ENCODE measurements around the gene ZC3H10. TPM values are rescaled to one million over a fixed set of nuclear protein-coding genes. Genes with fewer than 3 reads are reported as not detected.

ZC3H10 gene
- total and polyA plus RNA-seq, 2 donors (not counting 3 experiments of a cell fraction or from before 2014, with no cell fraction given): 2.6 to 10.1 TPM

DNA sequence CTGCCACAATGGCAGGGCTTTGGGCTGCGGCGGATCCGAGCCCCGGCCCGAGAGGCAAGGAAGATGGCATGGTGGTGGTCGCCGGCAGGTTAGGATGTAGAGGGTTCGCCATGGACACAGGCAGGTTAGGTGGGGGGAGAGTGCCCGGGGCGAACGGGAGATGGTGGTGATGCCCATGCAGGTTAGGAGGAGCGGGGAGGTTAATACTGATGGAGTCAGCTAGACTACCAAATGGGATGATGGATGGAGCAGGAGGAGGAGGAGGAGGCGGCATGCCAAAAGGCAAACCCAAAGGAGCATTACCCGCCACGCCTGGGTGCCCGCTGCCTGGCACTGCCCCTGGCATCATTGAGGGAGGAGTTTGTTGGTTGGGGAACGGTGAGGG is 46.3 kb downstream of the ZC3H10 start:
- no peaks in the 10 kb centered on the region for H3K27me3 ChIP-seq (ENCODE audit: control insufficient read depth in 2 of 2, insufficient read depth in 2 of 2, low read length in 2 of 2)
- no peaks in the 10 kb centered on the region for H3K9me3 ChIP-seq (replicated peaks; ENCODE audit: control insufficient read depth, insufficient read depth, low read length)
- H3K9ac ChIP-seq (replicated peaks; ENCODE audit: extremely low read depth, insufficient read depth, low read length): no peak overlapping the region
- ChIA-PET CTCF (interaction anchor here (1.4 kb wide), 1 partner anchor 25 kb away, joined by 4 read pairs; the partner anchor contains the start of gene SMARCC2), POLR2A (interaction anchor here (1.5 to 3.9 kb wide), 2 partner anchors 36 to 37 kb away, joined by 4 to 23 read pairs; partner anchors contain the start of gene ESYT1)
- dilution Hi-C loops (cut with MboI; ENCODE audit: extremely low pct_ligation_motif_present, low sequenced_read_pairs): no loop called here
- H3K9me1 ChIP-seq (replicated peaks; ENCODE audit: control insufficient read depth, extremely low read depth, insufficient read depth, low read length): no peaks in the 10 kb centered on the region
- TF ChIP-seq POLR2AphosphoS5 (IDR thresholded peaks at IDR 0.05; ENCODE audit: insufficient read depth, low read depth, low read length): peak; percentile 5
- TF ChIP-seq EZH2 (IDR thresholded peaks at IDR 0.05; ENCODE audit: borderline replicate concordance, low read depth, low read length, severe bottlenecking): no peak
- FAIRE-seq (no peak), DNase-seq (ENCODE audit: low read depth, low spot score) (no peak)
- H3K4me2 ChIP-seq (ENCODE audit: insufficient read depth, low read length): no peak overlapping the region
- peaks cover 24 to 49% of the 10 kb centered on the region in 2 experiments for H3K36me3 ChIP-seq (ENCODE audit: control insufficient read depth in 2 of 2, extremely low read depth in 1 of 2, insufficient read depth in 2 of 2, low read length in 2 of 2)
- no peak overlapping the region for H3K4me3 ChIP-seq (replicated peaks in 1 of 3; ENCODE audit: insufficient read depth in 1 of 3, low read depth in 1 of 3, low read length in 3 of 3)
- peaks cover 19% of the 10 kb centered on the region for H3K4me1 ChIP-seq (ENCODE audit: control insufficient read depth, extremely low read depth, insufficient read depth, low read length)
- H3K79me2 ChIP-seq (ENCODE audit: control insufficient read depth, insufficient read depth, low read length): peaks cover 21% of the 10 kb centered on the region
- H2AFZ ChIP-seq (ENCODE audit: low read depth, low read length): no peak overlapping the region
- no TSS peak for BruUV-seq (replicated peaks)
- H3K27ac ChIP-seq (ENCODE audit: insufficient read depth, low read depth, low read length): no peak overlapping the region
- no peaks in the 10 kb centered on the region for H4K20me1 ChIP-seq (replicated peaks; ENCODE audit: control insufficient read depth, extremely low read depth, insufficient read depth, low read length)
- intact Hi-C loops (cut with micrococcal nuclease): no loop called here

DNA sequence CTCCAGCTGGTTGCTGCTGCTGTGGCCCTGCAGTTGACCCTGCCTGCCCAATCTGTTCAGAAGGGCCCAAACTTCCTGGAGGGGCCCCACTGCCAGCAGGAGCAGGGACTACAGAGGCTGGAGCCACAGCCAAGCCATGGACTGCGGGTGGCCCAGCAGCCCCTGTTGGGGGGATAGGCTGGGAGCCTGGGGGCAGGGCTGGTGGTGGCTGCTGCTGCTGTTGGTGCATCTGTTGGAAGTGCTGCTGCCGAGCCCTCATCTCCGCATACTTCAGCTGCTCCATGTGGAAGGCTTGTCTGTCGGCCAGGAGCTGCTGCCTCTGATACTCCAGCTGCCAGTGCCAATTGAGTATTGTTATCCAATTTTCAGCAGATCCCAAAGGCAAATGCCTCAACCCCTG is 47.3 kb downstream of the ZC3H10 start:
- H3K36me3 ChIP-seq (ENCODE audit: control insufficient read depth in 2 of 2, extremely low read depth in 1 of 2, insufficient read depth in 2 of 2, low read length in 2 of 2): peaks cover 22 to 50% of the 10 kb centered on the region in 2 experiments
- no peak overlapping the region for H3K4me3 ChIP-seq (replicated peaks in 1 of 3; ENCODE audit: insufficient read depth in 1 of 3, low read depth in 1 of 3, low read length in 3 of 3)
- H2AFZ ChIP-seq (ENCODE audit: low read depth, low read length): no peak overlapping the region
- H3K9me1 ChIP-seq (replicated peaks; ENCODE audit: control insufficient read depth, extremely low read depth, insufficient read depth, low read length): no peaks in the 10 kb centered on the region
- DNase-seq (ENCODE audit: low read depth, low spot score): no peak
- ChIA-PET CTCF (interaction anchor here (1.1 to 1.7 kb wide), 4 partner anchors 24 to 168 kb away, joined by 3 to 6 read pairs (median 4); partner anchors contain the start of genes SMARCC2 and SUOX), POLR2A (interaction anchor here (0.8 to 1.5 kb wide), 2 partner anchors 37 to 118 kb away, joined by 4 read pairs; partner anchors contain the start of gene ESYT1)
- H3K27me3 ChIP-seq (ENCODE audit: control insufficient read depth in 2 of 2, insufficient read depth in 2 of 2, low read length in 2 of 2): no peaks in the 10 kb centered on the region
- dilution Hi-C loops (cut with MboI; ENCODE audit: extremely low pct_ligation_motif_present, low sequenced_read_pairs) (no loop called here), intact Hi-C loops (cut with micrococcal nuclease) (no loop called here)
- TF ChIP-seq FOS (IDR thresholded peaks at IDR 0.05; ENCODE audit: borderline replicate concordance, insufficient read depth, low read length): no peak
- no peak for TF ChIP-seq EZH2 (IDR thresholded peaks at IDR 0.05; ENCODE audit: borderline replicate concordance, low read depth, low read length, severe bottlenecking)
- TF ChIP-seq, protein P1, sequence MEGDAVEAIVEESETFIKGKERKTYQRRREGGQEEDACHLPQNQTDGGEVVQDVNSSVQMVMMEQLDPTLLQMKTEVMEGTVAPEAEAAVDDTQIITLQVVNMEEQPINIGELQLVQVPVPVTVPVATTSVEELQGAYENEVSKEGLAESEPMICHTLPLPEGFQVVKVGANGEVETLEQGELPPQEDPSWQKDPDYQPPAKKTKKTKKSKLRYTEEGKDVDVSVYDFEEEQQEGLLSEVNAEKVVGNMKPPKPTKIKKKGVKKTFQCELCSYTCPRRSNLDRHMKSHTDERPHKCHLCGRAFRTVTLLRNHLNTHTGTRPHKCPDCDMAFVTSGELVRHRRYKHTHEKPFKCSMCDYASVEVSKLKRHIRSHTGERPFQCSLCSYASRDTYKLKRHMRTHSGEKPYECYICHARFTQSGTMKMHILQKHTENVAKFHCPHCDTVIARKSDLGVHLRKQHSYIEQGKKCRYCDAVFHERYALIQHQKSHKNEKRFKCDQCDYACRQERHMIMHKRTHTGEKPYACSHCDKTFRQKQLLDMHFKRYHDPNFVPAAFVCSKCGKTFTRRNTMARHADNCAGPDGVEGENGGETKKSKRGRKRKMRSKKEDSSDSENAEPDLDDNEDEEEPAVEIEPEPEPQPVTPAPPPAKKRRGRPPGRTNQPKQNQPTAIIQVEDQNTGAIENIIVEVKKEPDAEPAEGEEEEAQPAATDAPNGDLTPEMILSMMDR (IDR thresholded peaks at IDR 0.05; ENCODE audit: extremely low read depth in 1 of 2, insufficient read depth in 1 of 2, low read depth in 1 of 2, low read length in 2 of 2): no peak
- peak; percentile 62 for TF ChIP-seq POLR2AphosphoS5 (IDR thresholded peaks at IDR 0.05; ENCODE audit: insufficient read depth, low read depth, low read length)
- TF ChIP-seq, protein P2, sequence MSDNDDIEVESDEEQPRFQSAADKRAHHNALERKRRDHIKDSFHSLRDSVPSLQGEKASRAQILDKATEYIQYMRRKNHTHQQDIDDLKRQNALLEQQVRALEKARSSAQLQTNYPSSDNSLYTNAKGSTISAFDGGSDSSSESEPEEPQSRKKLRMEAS (IDR thresholded peaks at IDR 0.05; ENCODE audit: insufficient read depth, insufficient read length): no peak
- peak; percentile 62 for TF ChIP-seq POLR2A (IDR thresholded peaks at IDR 0.05; ENCODE audit: low read depth, low read length)
- no peak for TF ChIP-seq GATA2 (IDR thresholded peaks at IDR 0.05; ENCODE audit: insufficient read depth, insufficient read length, low read depth, low read length)
- no peak for TF ChIP-seq JUN (IDR thresholded peaks at IDR 0.05; ENCODE audit: borderline replicate concordance, insufficient read depth, insufficient read length, low read depth)
- TF ChIP-seq MYC (IDR thresholded peaks at IDR 0.05; ENCODE audit: low read depth, low read length): no peak
- BruUV-seq (replicated peaks): no TSS peak
- no peaks in the 10 kb centered on the region for H4K20me1 ChIP-seq (replicated peaks; ENCODE audit: control insufficient read depth, extremely low read depth, insufficient read depth, low read length)
- H3K27ac ChIP-seq (ENCODE audit: insufficient read depth, low read depth, low read length): no peak overlapping the region
- no peak overlapping the region for H3K9ac ChIP-seq (replicated peaks; ENCODE audit: extremely low read depth, insufficient read depth, low read length)
- H3K9me3 ChIP-seq (replicated peaks; ENCODE audit: control insufficient read depth, insufficient read depth, low read length): no peaks in the 10 kb centered on the region
- H3K4me1 ChIP-seq (ENCODE audit: control insufficient read depth, extremely low read depth, insufficient read depth, low read length): peaks cover 19% of the 10 kb centered on the region
- no peak overlapping the region for H3K4me2 ChIP-seq (ENCODE audit: insufficient read depth, low read length)
- no peak for FAIRE-seq
- peaks cover 11% of the 10 kb centered on the region for H3K79me2 ChIP-seq (ENCODE audit: control insufficient read depth, insufficient read depth, low read length)

Measured in endothelial cell of umbilical vein (primary cell).